G401.6 (cell line): ENCODE data around the gene PCDH15.

Source experiments
- FAIRE-seq: peaks from 2 replicates; lab custom pipeline; 2012; peaks lifted over from hg19 to GRCh38; lab: Jason Lieb, UNC

PCDH15 gene

DNA sequence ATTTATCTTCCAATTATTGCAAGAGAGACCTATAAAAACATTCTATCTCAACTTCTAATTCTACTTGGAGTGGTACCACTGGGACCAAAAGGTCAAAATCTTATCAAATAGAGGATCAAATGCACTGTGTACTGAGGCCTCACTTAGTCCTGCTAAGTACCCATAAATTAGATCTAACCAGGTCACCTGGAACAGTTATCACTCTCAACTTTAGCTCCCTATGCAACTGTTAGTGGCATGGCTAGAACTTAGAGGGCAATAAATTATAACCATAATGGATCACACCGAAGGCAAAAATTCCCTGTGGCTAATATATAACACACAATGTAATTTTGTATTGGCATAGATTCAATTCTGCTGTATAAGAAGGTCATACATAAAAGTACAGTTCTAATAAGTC is 428.9 kb downstream of the PCDH15 start:
- FAIRE-seq, result no peak

- FAIRE-seq, result peak; percentile 8
These were observed 432.0 kb downstream of the PCDH15 start for GRCh38 chr10:54368984-54369383.

- no peak for FAIRE-seq
These were observed 437.6 kb downstream of the PCDH15 start for GRCh38 chr10:54363390-54363789.

- no peak for FAIRE-seq
These were observed 459.0 kb downstream of the PCDH15 start for GRCh38 chr10:54342058-54342457.

- FAIRE-seq, result no peak
These were observed 465.7 kb downstream of the PCDH15 start for GRCh38 chr10:54335296-54335695.

GRCh38 chr10:54319341-54319740 is 481.7 kb downstream of the PCDH15 start:
- no peak for FAIRE-seq

DNA sequence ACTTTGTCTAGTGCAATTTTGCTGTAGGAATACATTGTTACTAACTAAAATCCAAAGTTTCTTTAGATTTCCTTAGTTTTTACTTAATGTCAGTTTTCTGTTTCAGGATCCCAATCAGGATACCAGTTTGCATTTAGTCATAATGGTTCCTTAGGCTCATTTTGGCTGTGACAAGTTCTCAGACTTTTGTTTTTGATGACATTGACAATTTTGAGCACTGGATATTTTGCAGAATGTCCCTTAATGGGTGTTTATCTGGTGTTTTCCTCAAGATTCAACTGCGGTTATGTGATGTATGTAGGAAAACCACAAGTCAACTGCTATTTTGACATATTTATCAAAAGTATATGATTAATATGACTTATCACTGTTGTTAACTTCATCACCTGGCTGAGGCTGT is 482.6 kb downstream of the PCDH15 start:
- FAIRE-seq, result no peak

DNA sequence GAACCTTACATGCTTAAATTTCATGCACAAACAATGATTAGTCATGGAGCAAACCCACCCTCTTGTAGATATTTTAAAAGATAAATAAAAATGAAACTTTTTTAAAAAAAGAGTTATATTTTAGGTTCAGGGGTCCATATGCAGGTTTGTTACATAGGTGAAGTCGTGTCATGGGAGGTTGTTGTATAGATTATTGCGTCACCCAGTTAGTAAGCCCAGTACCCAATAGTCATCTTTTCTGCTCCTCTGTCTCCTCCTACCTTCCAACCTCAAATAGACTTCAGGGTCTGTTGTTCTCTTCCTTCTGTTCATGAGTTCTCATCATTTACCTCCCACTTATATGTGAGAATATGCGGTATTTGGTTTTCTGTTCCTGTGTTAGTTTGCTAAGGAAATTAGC is 486.6 kb downstream of the PCDH15 start:
- no peak for FAIRE-seq

DNA sequence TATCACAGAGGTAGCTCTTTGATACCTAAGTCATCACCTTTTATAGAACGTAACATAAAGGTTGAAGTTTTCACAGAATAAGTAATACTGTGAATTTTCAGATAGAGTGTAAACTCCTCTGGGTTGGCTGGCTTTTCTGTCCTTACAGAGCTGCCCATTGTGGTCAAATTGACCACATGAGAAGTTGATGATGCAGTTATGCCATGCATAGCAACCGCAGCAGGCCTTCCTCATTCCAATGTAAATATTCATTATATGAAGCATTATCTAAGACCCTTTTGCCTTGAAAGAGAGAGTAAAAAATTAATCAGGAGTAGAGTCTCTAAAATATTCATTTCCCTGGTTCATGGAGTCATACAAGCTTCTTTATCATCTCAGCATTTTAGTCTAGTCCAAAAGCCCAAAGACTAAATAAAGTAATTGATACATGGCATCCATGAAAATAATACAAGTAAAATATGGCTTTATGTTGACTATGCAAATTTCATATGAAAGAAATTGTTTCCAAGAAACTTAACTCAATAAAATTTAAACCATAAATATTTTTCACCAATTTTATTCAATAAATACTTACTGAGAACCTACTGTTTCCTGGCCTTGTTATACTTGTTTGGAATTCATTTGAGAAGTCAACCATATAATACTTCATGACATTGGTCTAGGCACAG is 516.4 kb downstream of the PCDH15 start:
- FAIRE-seq, result no peak

- FAIRE-seq, result no peak
These were observed 519.0 kb downstream of the PCDH15 start for GRCh38 chr10:54282012-54282411.

- FAIRE-seq, result no peak
These were observed 534.6 kb downstream of the PCDH15 start for GRCh38 chr10:54266395-54266794.

GRCh38 chr10:54262726-54263125 is 538.3 kb downstream of the PCDH15 start:
- FAIRE-seq, result no peak

DNA sequence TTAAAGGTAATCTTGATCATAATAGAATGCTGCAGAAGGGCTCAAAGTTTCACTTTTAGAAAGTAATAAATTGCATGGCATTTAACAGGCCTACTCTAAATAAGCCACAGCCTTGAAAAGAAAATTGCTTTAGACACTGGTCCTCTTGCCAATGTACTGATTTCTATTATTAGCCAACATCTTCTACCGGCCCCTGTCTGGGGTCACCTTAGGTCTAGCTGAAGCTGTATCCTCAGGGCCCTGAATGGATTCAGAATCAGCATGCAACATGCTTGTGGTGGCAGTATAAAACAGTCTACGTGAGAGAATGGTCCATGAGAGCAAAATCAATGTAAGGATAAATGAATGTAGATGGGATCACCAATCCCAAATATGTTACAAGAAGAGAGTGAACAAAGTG is 541.9 kb downstream of the PCDH15 start:
- FAIRE-seq, result no peak

DNA sequence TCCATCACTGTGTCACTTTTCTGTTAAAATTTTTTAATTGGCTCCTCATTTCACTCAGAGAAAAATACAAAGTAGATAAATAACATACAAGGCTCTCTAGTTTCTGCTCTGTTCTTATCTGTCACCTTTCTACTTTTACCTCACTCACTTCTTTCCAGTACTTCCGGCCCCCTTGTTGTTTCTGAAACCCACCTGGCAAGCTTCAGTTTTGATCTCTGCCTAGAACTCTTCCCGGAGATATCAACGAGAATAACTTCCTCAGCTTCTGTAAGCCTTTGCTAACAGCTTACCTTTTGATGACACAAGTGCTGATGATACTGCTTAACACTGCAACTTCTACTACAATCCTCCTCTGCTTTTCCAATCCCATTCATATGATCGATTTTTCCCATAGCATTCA is 566.2 kb downstream of the PCDH15 start:
- no peak for FAIRE-seq

DNA sequence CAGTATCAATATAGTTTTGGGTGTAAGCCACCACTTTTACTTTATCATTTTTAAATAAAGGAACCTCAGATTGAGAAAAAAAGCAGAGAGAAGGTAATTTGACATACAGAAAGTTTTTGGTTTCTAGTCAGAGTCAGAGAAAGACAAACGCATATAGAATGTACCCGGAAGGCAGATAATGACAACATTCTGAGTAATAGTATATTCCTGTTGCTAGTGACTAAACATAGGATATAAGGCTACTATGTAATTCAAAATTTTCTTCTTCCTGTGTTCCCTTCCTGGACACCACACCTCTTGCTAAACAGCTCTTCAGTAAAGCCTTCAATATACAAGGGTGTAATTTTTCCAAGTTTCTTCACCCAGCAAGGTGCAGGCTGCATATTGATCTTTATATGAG is 597.6 kb downstream of the PCDH15 start:
- FAIRE-seq, result no peak

DNA sequence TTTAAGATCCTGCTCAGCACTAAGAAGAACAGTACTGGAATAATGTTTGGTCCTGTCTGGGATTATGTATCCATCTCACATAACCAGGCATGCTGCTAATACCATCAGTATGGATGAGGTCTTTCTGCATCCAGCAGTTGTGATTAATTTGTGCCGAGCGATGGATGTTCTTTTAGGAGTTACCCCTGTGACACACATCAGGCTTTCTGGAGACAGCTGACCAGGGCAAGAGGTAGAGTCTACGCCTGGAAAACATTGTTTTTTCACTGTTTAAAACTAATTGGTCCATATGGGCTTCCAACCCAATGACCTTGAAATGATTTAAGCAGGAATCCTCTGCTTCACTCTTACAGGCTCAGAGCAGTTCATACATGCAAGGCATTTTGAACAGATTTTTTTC is 603.0 kb downstream of the PCDH15 start:
- no peak for FAIRE-seq

- FAIRE-seq, result no peak
These were observed 606.2 kb downstream of the PCDH15 start for GRCh38 chr10:54194806-54195205.

GRCh38 chr10:54159924-54160323 is 641.1 kb downstream of the PCDH15 start:
- FAIRE-seq, result no peak

GRCh38 chr10:54148508-54148907 is 652.5 kb downstream of the PCDH15 start:
- FAIRE-seq, result no peak

GRCh38 chr10:54139819-54140428 is 661.1 kb downstream of the PCDH15 start:
- FAIRE-seq, result no peak

GRCh38 chr10:54137396-54137795 is 663.6 kb downstream of the PCDH15 start:
- no peak for FAIRE-seq

- peak; percentile 8 for FAIRE-seq
These were observed 667.8 kb downstream of the PCDH15 start for GRCh38 chr10:54133203-54133602.

DNA sequence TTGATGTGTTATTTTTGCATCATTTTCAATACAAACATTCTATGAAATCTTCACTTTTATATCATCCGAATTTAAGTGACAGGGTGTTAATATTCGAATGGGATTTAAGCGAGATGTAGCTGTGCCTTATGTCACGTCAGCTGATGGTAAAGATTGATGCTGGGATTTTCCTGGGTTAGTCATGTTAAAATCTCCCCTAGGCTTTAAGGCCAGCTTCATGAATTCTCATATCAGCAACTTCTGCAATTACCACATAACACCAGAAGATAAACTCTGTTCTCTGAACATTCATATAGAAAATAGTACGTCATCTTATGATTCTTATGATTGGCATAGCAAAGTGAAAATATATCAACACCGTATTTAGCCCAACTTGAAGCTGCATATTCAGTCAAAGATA is 669.2 kb downstream of the PCDH15 start:
- FAIRE-seq, result no peak

- no peak for FAIRE-seq
These were observed 670.6 kb downstream of the PCDH15 start for GRCh38 chr10:54130394-54130793.
